ENCODE results near the gene KCNMA1. TPM values are rescaled to one million over a fixed set of nuclear protein-coding genes. Genes with fewer than 3 reads are reported as not detected.
A peak's percentile ranks its signal among the peaks of the same experiment; 100 is the strongest.

KCNMA1 gene
- total RNA-seq, 2 donors from 2014 or later, result 0.48 to 0.56 TPM

- H3K4me3 Mint-ChIP-seq, result no peak overlapping the region
- no peaks in the 10 kb centered on the region for H3K4me1 Mint-ChIP-seq
- no peak for ATAC-seq (replicated peaks)
- no peaks in the 10 kb centered on the region for H3K9me3 Mint-ChIP-seq
- H3K27ac Mint-ChIP-seq, result no peak overlapping the region
- H3K27me3 Mint-ChIP-seq, result peaks cover 22% of the 10 kb centered on the region
- no peaks in the 10 kb centered on the region for H3K36me3 Mint-ChIP-seq (ENCODE audit: low read depth)
Measured at GRCh38 chr10:77049146-77049545, 588.5 kb downstream of the KCNMA1 start.

GRCh38 chr10:77045085-77045484 is 592.5 kb downstream of the KCNMA1 start:
- Mint-ChIP-seq H3K4me3 (no peak overlapping the region), H3K9me3 (no peaks in the 10 kb centered on the region), H3K36me3 (ENCODE audit: low read depth) (no peaks in the 10 kb centered on the region)

GRCh38 chr10:77043420-77043763 is 594.2 kb downstream of the KCNMA1 start:
- H3K27ac Mint-ChIP-seq, result no peak overlapping the region
- no peak overlapping the region for H3K4me3 Mint-ChIP-seq
- peaks cover 4% of the 10 kb centered on the region for H3K4me1 Mint-ChIP-seq
- ATAC-seq (replicated peaks), result no peak
- H3K36me3 Mint-ChIP-seq (ENCODE audit: low read depth), result no peaks in the 10 kb centered on the region
- no peaks in the 10 kb centered on the region for H3K9me3 Mint-ChIP-seq
- H3K27me3 Mint-ChIP-seq, result peaks cover 3% of the 10 kb centered on the region

More at GRCh38 chr10:77045085-77045484, 592.5 kb downstream of the KCNMA1 start:
- ATAC-seq (replicated peaks), result no peak
- peaks cover 4% of the 10 kb centered on the region for H3K4me1 Mint-ChIP-seq
- H3K27me3 Mint-ChIP-seq, result peaks cover 6% of the 10 kb centered on the region
- no peak overlapping the region for H3K27ac Mint-ChIP-seq

- no peak for ATAC-seq (replicated peaks)
- no peaks in the 10 kb centered on the region for H3K36me3 Mint-ChIP-seq (ENCODE audit: low read depth)
- H3K9me3 Mint-ChIP-seq, result no peaks in the 10 kb centered on the region
- peaks cover 3% of the 10 kb centered on the region for H3K27me3 Mint-ChIP-seq
- H3K4me3 Mint-ChIP-seq, result no peak overlapping the region
- H3K27ac Mint-ChIP-seq, result no peak overlapping the region
- peaks cover 4% of the 10 kb centered on the region for H3K4me1 Mint-ChIP-seq
Measured at GRCh38 chr10:77042706-77043419, 594.7 kb downstream of the KCNMA1 start.

- peak overlapping the region; percentile 10 for H3K27ac Mint-ChIP-seq
- peaks cover 3% of the 10 kb centered on the region for H3K27me3 Mint-ChIP-seq
- peak overlapping the region; percentile 19 for H3K4me3 Mint-ChIP-seq
- peak; percentile 50 for ATAC-seq (replicated peaks)
- no peaks in the 10 kb centered on the region for H3K9me3 Mint-ChIP-seq
- peaks cover 4% of the 10 kb centered on the region for H3K4me1 Mint-ChIP-seq
- no peaks in the 10 kb centered on the region for H3K36me3 Mint-ChIP-seq (ENCODE audit: low read depth)
Measured at GRCh38 chr10:77041636-77042258, 595.9 kb downstream of the KCNMA1 start.

- no peak for ATAC-seq (replicated peaks)
- H3K9me3 Mint-ChIP-seq, result no peaks in the 10 kb centered on the region
Measured at GRCh38 chr10:77038407-77038806, 599.2 kb downstream of the KCNMA1 start.

GRCh38 chr10:77037735-77038403 is 599.7 kb downstream of the KCNMA1 start:
- ATAC-seq (replicated peaks), result no peak
- no peak overlapping the region for H3K27ac Mint-ChIP-seq
- H3K4me3 Mint-ChIP-seq, result no peak overlapping the region
- H3K4me1 Mint-ChIP-seq, result peaks cover 4% of the 10 kb centered on the region
- H3K9me3 Mint-ChIP-seq, result no peaks in the 10 kb centered on the region
- no peaks in the 10 kb centered on the region for H3K36me3 Mint-ChIP-seq (ENCODE audit: low read depth)
- peaks cover 7% of the 10 kb centered on the region for H3K27me3 Mint-ChIP-seq

More at GRCh38 chr10:77038407-77038806, 599.2 kb downstream of the KCNMA1 start:
- Mint-ChIP-seq H3K27ac (no peak overlapping the region), H3K4me3 (no peak overlapping the region), H3K36me3 (ENCODE audit: low read depth) (no peaks in the 10 kb centered on the region), H3K4me1 (peaks cover 4% of the 10 kb centered on the region), H3K27me3 (peaks cover 3% of the 10 kb centered on the region)

GRCh38 chr10:77036993-77037734 is 600.4 kb downstream of the KCNMA1 start:
- peaks cover 4% of the 10 kb centered on the region for H3K4me1 Mint-ChIP-seq
- H3K36me3 Mint-ChIP-seq (ENCODE audit: low read depth), result no peaks in the 10 kb centered on the region
- H3K27ac Mint-ChIP-seq, result no peak overlapping the region
- peaks cover 7% of the 10 kb centered on the region for H3K27me3 Mint-ChIP-seq
- no peak overlapping the region for H3K4me3 Mint-ChIP-seq
- ATAC-seq (replicated peaks), result no peak
- no peaks in the 10 kb centered on the region for H3K9me3 Mint-ChIP-seq

- no peaks in the 10 kb centered on the region for H3K4me1 Mint-ChIP-seq
- no peaks in the 10 kb centered on the region for H3K36me3 Mint-ChIP-seq (ENCODE audit: low read depth)
- H3K27ac Mint-ChIP-seq, result no peak overlapping the region
- no peak overlapping the region for H3K4me3 Mint-ChIP-seq
- H3K9me3 Mint-ChIP-seq, result no peaks in the 10 kb centered on the region
- no peak for ATAC-seq (replicated peaks)
- H3K27me3 Mint-ChIP-seq, result peaks cover 7% of the 10 kb centered on the region
Measured at GRCh38 chr10:77036276-77036675, 601.3 kb downstream of the KCNMA1 start.

GRCh38 chr10:77034795-77035194 is 602.8 kb downstream of the KCNMA1 start:
- no peaks in the 10 kb centered on the region for H3K36me3 Mint-ChIP-seq (ENCODE audit: low read depth)
- no peak overlapping the region for H3K4me3 Mint-ChIP-seq
- no peak overlapping the region for H3K27ac Mint-ChIP-seq
- no peaks in the 10 kb centered on the region for H3K9me3 Mint-ChIP-seq
- H3K27me3 Mint-ChIP-seq, result peaks cover 7% of the 10 kb centered on the region
- no peak for ATAC-seq (replicated peaks)
- no peaks in the 10 kb centered on the region for H3K4me1 Mint-ChIP-seq

- no peak for ATAC-seq (replicated peaks)
- H3K4me1 Mint-ChIP-seq, result no peaks in the 10 kb centered on the region
- no peak overlapping the region for H3K27ac Mint-ChIP-seq
- H3K36me3 Mint-ChIP-seq (ENCODE audit: low read depth), result no peaks in the 10 kb centered on the region
- peaks cover 7% of the 10 kb centered on the region for H3K27me3 Mint-ChIP-seq
- no peak overlapping the region for H3K4me3 Mint-ChIP-seq
- no peaks in the 10 kb centered on the region for H3K9me3 Mint-ChIP-seq
Measured at GRCh38 chr10:77034240-77034639, 603.4 kb downstream of the KCNMA1 start.

GRCh38 chr10:77032188-77032570 is 605.4 kb downstream of the KCNMA1 start:
- H3K4me1 Mint-ChIP-seq, result no peaks in the 10 kb centered on the region
- peaks cover 10% of the 10 kb centered on the region for H3K27me3 Mint-ChIP-seq
- H3K4me3 Mint-ChIP-seq, result no peak overlapping the region
- no peaks in the 10 kb centered on the region for H3K36me3 Mint-ChIP-seq (ENCODE audit: low read depth)
- H3K27ac Mint-ChIP-seq, result no peak overlapping the region
- H3K9me3 Mint-ChIP-seq, result no peaks in the 10 kb centered on the region
- no peak for ATAC-seq (replicated peaks)

GRCh38 chr10:77031531-77032187 is 605.9 kb downstream of the KCNMA1 start:
- Mint-ChIP-seq H3K27me3 (peaks cover 10% of the 10 kb centered on the region), H3K4me3 (no peak overlapping the region), H3K27ac (no peak overlapping the region), H3K4me1 (no peaks in the 10 kb centered on the region), H3K36me3 (ENCODE audit: low read depth) (no peaks in the 10 kb centered on the region), H3K9me3 (no peaks in the 10 kb centered on the region)
- no peak for ATAC-seq (replicated peaks)

- no peaks in the 10 kb centered on the region for H3K36me3 Mint-ChIP-seq (ENCODE audit: low read depth)
- H3K9me3 Mint-ChIP-seq, result no peaks in the 10 kb centered on the region
- ATAC-seq (replicated peaks), result no peak
- H3K4me3 Mint-ChIP-seq, result no peak overlapping the region
- peaks cover 10% of the 10 kb centered on the region for H3K27me3 Mint-ChIP-seq
- no peak overlapping the region for H3K27ac Mint-ChIP-seq
- H3K4me1 Mint-ChIP-seq, result no peaks in the 10 kb centered on the region
Measured at GRCh38 chr10:77030974-77031373, 606.6 kb downstream of the KCNMA1 start.

All from activated T-helper 17 cell treated with anti-CD3 and anti-CD28 coated beads, Interleukin-2, amount 50 U/mL, for 72 hours (primary cell).